MM.1S (cell line): ENCODE results near the gene ZFP30.

Experiments used
- DNase-seq: peaks from one replicate; pipeline ENCODE4 v3.0.0-alpha.2; 2015
- H2AFZ ChIP-seq: fragments of 300-600 bp; sonication (generic); 2 replicates; pipeline ENCODE4 v1.6.0; 2016; ENCODE audit warnings: antibody characterized with exemption, low read length
- H3F3A ChIP-seq: fragments of 300-600 bp; sonication (generic); 2 replicates; pipeline ENCODE4 v1.6.1; 2016; ENCODE audit warnings: mild to moderate bottlenecking, antibody characterized with exemption, low read length, moderate library complexity, mixed read lengths; ENCODE audit not compliant: insufficient read depth
- H3K27ac ChIP-seq: fragments of 300-600 bp; sonication (generic); 2 replicates; pipeline ENCODE4 v1.5.1; 2016; ENCODE audit warnings: mild to moderate bottlenecking, low read length
- H3K27me3 ChIP-seq: fragments of 300-600 bp; sonication (generic); replicated peaks from 2 replicates; pipeline ENCODE4 v1.6.0; 2016; ENCODE audit warnings: low read length; ENCODE audit not compliant: insufficient read depth
- H3K36me3 ChIP-seq: fragments of 300-600 bp; sonication (generic); replicated peaks from 2 replicates; pipeline ENCODE4 v1.6.1; 2016; ENCODE audit warnings: mild to moderate bottlenecking, low read length, mixed read lengths; ENCODE audit not compliant: insufficient read depth
- H3K4me1 ChIP-seq: fragments of 300-600 bp; sonication (generic); 2 replicates; pipeline ENCODE4 v1.6.1; 2016; ENCODE audit warnings: low read length, mixed read lengths
- H3K4me2 ChIP-seq: fragments of 300-600 bp; sonication (generic); 2 replicates; pipeline ENCODE4 v1.6.0; 2016; ENCODE audit warnings: low read depth, low read length
- H3K4me3 ChIP-seq: fragments of 300-600 bp; sonication (generic); 2 replicates; pipeline ENCODE4 v1.5.1; 2016; ENCODE audit warnings: low read length, mixed read lengths
- H3K79me2 ChIP-seq: fragments of 300-600 bp; sonication (generic); 2 replicates; pipeline ENCODE4 v1.6.1; 2016; ENCODE audit warnings: mixed run types, low read length, mixed read lengths
- H3K9ac ChIP-seq: fragments of 300-600 bp; sonication (generic); 2 replicates; pipeline ENCODE4 v1.6.1; 2016; ENCODE audit warnings: low read length, mixed read lengths
- H3K9me2 ChIP-seq: fragments of 300-600 bp; sonication (generic); replicated peaks from 2 replicates; pipeline ENCODE4 v1.6.1; 2016; ENCODE audit warnings: mild to moderate bottlenecking, low read length, mixed read lengths; ENCODE audit not compliant: insufficient read depth
- H3K9me3 ChIP-seq: fragments of 300-600 bp; sonication (generic); replicated peaks from 2 replicates; pipeline ENCODE4 v1.6.1; 2016; ENCODE audit warnings: mild to moderate bottlenecking, low read length, mixed read lengths; ENCODE audit not compliant: insufficient read depth
- H4K20me1 ChIP-seq: fragments of 300-600 bp; sonication (generic); 2 replicates; pipeline ENCODE4 v1.6.1; 2016; ENCODE audit warnings: mild to moderate bottlenecking, low read length, moderate library complexity, mixed read lengths; ENCODE audit not compliant: insufficient read depth
- CTCF ChIP-seq: fragments of 300-600 bp; sonication (generic); IDR thresholded peaks from 2 replicates; pipeline ENCODE4 v1.5.1; 2016; ENCODE audit warnings: antibody characterized with exemption, low read length, mixed read lengths
- EZH2 ChIP-seq: fragments of 300-600 bp; sonication (generic); optimal IDR thresholded peaks from 2 replicates; pipeline ENCODE3; 2017; ENCODE audit warnings: low read depth, mild to moderate bottlenecking, antibody characterized with exemption, low read length, mixed read lengths
- EZH2phosphoT487 ChIP-seq: fragments of 300-600 bp; sonication (generic); IDR thresholded peaks from 2 replicates; pipeline ENCODE4 v1.6.1; 2018; ENCODE audit warnings: antibody characterized with exemption, low read length

The ZFP30 gene

GRCh38 chr19:37655301-37655688, at the start of gene ZFP30:
ZFP30 (minus strand) TSS chr19:37655465; CDS start chr19:37647822, 7,643 bp downstream.
- H3K4me2 ChIP-seq, result no peak within 1 kb of the TSS
- TF ChIP-seq CTCF (no peak), EZH2 (no peak), EZH2phosphoT487 (no peak)
- no peaks in the 10 kb centered on the region for H3K36me3 ChIP-seq
- H3K4me1 ChIP-seq, result no peaks in the 10 kb centered on the region
- H2AFZ ChIP-seq, result no peak within 1 kb of the TSS
- no peaks in the 10 kb centered on the region for H3F3A ChIP-seq
- no peaks in the 10 kb centered on the region for H4K20me1 ChIP-seq
- no peaks in the 10 kb centered on the region for H3K9me3 ChIP-seq
- no peak for DNase-seq
- no peaks in the 10 kb centered on the region for H3K9me2 ChIP-seq
- no peaks in the 10 kb centered on the region for H3K79me2 ChIP-seq
- no peak within 1 kb of the TSS for H3K27ac ChIP-seq
- no peak within 1 kb of the TSS for H3K9ac ChIP-seq
- no peaks in the 10 kb centered on the region for H3K27me3 ChIP-seq
- no peak within 1 kb of the TSS for H3K4me3 ChIP-seq

- DNase-seq, result no peak
- no peaks in the 10 kb centered on the region for H3K9me2 ChIP-seq
- no peaks in the 10 kb centered on the region for H3K9me3 ChIP-seq
Observed at GRCh38 chr19:37699057-37699456, 43.8 kb upstream of the ZFP30 start.

GRCh38 chr19:37698216-37698615, 43.0 kb upstream of the ZFP30 start:
- no peaks in the 10 kb centered on the region for H3K4me1 ChIP-seq
- no peak overlapping the region for H2AFZ ChIP-seq
- no peaks in the 10 kb centered on the region for H3K79me2 ChIP-seq
- no peaks in the 10 kb centered on the region for H3K9me2 ChIP-seq
- no peak overlapping the region for H3K4me2 ChIP-seq
- no peaks in the 10 kb centered on the region for H3K27me3 ChIP-seq
- H3K9ac ChIP-seq, result no peak overlapping the region
- H3K4me3 ChIP-seq, result no peak overlapping the region
- H3K9me3 ChIP-seq, result no peaks in the 10 kb centered on the region
- no peak overlapping the region for H3K27ac ChIP-seq
- no peaks in the 10 kb centered on the region for H3K36me3 ChIP-seq
- DNase-seq, result no peak
- TF ChIP-seq EZH2 (no peak), EZH2phosphoT487 (no peak), CTCF (no peak)
- H3F3A ChIP-seq, result no peaks in the 10 kb centered on the region
- no peaks in the 10 kb centered on the region for H4K20me1 ChIP-seq

More at GRCh38 chr19:37699057-37699456, 43.8 kb upstream of the ZFP30 start:
- H3K36me3 ChIP-seq, result no peaks in the 10 kb centered on the region
- H3F3A ChIP-seq, result no peaks in the 10 kb centered on the region
- no peak overlapping the region for H3K27ac ChIP-seq
- no peaks in the 10 kb centered on the region for H3K4me1 ChIP-seq
- TF ChIP-seq EZH2, result no peak
- TF ChIP-seq CTCF, result no peak
- no peak for TF ChIP-seq EZH2phosphoT487
- H3K9ac ChIP-seq, result no peak overlapping the region
- H4K20me1 ChIP-seq, result no peaks in the 10 kb centered on the region
- no peaks in the 10 kb centered on the region for H3K27me3 ChIP-seq
- H2AFZ ChIP-seq, result no peak overlapping the region
- no peak overlapping the region for H3K4me2 ChIP-seq
- no peaks in the 10 kb centered on the region for H3K79me2 ChIP-seq
- no peak overlapping the region for H3K4me3 ChIP-seq
